ENCODE data around the gene ZNF611. TPM values are rescaled to one million over a fixed set of nuclear protein-coding genes. Genes with fewer than 3 reads are reported as not detected.

The ZNF611 gene
- total and polyA plus RNA-seq, 2 of the 13 experiments (the other 11 are each of a cell fraction or from before 2014, with no cell fraction given) = 2.7 to 4.1 TPM

DNA sequence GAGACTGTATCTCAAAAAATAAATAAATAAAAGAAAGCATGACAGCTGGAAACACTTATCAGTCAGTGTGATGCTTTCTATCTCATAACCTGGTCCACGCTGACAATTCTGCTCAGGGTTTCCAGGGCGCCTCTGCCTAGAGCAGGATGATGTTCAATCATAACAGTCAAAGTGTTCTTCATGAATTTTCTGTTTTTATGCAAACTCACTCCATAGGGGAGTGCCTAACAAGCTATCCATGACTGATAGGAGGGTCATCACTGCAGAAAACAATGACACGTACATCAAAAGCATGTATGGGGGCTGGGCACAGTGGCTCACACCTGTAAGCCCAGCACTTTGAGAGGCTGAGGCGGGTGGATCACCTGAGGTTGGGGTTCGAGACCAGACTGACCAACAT, 55.2 kb downstream of the ZNF611 start:
- Histone ChIP-seq H3K4me2 (ENCODE audit: low read depth, low read length) (no peak overlapping the region), H3K9ac (ENCODE audit: insufficient read depth, low read depth, low read length) (no peak overlapping the region), H2AFZ (ENCODE audit: low read length) (no peak overlapping the region), H3K27ac (ENCODE audit: extremely low read length, insufficient read depth, low read length) (no peak overlapping the region), H3K79me2 (ENCODE audit: insufficient read depth, low read length) (peaks cover 23% of the 10 kb centered on the region), H3K4me1 (ENCODE audit: insufficient read depth, low read length) (peaks cover 17% of the 10 kb centered on the region), H3K4me3 (replicated peaks in 1 of 3; ENCODE audit: insufficient read depth in 1 of 3, low read depth in 2 of 3, low read length in 3 of 3) (no peak overlapping the region), H3K36me3 (replicated peaks in 1 of 2; ENCODE audit: control insufficient read depth in 1 of 2, insufficient read depth in 2 of 2, low read length in 2 of 2) (peaks cover 0 to 5% of the 10 kb centered on the region in 2 experiments; a peak in 2 of 5 replicates), H3K9me3 (ENCODE audit: low read length) (peaks cover 43% of the 10 kb centered on the region; the same call in 1 of the 2 replicates), H3K27me3 (ENCODE audit: control insufficient read depth in 1 of 2, insufficient read depth in 2 of 2, low read length in 2 of 2) (no peaks in the 10 kb centered on the region), H4K20me1 (ENCODE audit: insufficient read depth, low read length) (no peaks in the 10 kb centered on the region)
- POLR2A ChIA-PET = interaction anchor here (0.6 kb wide), 1 partner anchor 146 kb away, joined by 6 read pairs; no protein-coding TSS in a partner anchor
- BruUV-seq (replicated peaks) = no TSS peak
- in situ Hi-C loops (cut with HindIII; ENCODE audit: extremely low pct_ligation_motif_present, low pct_unique_long_range_greater_than_20kb) = no loop called here
- ATAC-seq (no peak), FAIRE-seq (no peak), DNase-seq (ENCODE audit: low spot score) (no peak)
- TF ChIP-seq HDAC2 (CRISPR knock-in tag; IDR thresholded peaks at IDR 0.05) = no peak
- TF ChIP-seq PTBP1 (IDR thresholded peaks at IDR 0.05; ENCODE audit: low read depth, low read length, poor library complexity, severe bottlenecking) = no peak
- TF ChIP-seq BRD4 (CRISPR knock-in tag; IDR thresholded peaks at IDR 0.05) = no peak
- TF ChIP-seq, protein P1, sequence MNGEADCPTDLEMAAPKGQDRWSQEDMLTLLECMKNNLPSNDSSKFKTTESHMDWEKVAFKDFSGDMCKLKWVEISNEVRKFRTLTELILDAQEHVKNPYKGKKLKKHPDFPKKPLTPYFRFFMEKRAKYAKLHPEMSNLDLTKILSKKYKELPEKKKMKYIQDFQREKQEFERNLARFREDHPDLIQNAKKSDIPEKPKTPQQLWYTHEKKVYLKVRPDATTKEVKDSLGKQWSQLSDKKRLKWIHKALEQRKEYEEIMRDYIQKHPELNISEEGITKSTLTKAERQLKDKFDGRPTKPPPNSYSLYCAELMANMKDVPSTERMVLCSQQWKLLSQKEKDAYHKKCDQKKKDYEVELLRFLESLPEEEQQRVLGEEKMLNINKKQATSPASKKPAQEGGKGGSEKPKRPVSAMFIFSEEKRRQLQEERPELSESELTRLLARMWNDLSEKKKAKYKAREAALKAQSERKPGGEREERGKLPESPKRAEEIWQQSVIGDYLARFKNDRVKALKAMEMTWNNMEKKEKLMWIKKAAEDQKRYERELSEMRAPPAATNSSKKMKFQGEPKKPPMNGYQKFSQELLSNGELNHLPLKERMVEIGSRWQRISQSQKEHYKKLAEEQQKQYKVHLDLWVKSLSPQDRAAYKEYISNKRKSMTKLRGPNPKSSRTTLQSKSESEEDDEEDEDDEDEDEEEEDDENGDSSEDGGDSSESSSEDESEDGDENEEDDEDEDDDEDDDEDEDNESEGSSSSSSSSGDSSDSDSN (CRISPR knock-in tag; IDR thresholded peaks at IDR 0.05) = no peak
- no peak for TF ChIP-seq THAP11 (CRISPR knock-in tag; IDR thresholded peaks at IDR 0.05)
- TF ChIP-seq SRSF4 (IDR thresholded peaks at IDR 0.05; ENCODE audit: low read depth, low read length, poor library complexity, severe bottlenecking) = no peak
- TF ChIP-seq CCDC6 (CRISPR knock-in tag; IDR thresholded peaks at IDR 0.05) = no peak
- TF ChIP-seq, protein P2, sequence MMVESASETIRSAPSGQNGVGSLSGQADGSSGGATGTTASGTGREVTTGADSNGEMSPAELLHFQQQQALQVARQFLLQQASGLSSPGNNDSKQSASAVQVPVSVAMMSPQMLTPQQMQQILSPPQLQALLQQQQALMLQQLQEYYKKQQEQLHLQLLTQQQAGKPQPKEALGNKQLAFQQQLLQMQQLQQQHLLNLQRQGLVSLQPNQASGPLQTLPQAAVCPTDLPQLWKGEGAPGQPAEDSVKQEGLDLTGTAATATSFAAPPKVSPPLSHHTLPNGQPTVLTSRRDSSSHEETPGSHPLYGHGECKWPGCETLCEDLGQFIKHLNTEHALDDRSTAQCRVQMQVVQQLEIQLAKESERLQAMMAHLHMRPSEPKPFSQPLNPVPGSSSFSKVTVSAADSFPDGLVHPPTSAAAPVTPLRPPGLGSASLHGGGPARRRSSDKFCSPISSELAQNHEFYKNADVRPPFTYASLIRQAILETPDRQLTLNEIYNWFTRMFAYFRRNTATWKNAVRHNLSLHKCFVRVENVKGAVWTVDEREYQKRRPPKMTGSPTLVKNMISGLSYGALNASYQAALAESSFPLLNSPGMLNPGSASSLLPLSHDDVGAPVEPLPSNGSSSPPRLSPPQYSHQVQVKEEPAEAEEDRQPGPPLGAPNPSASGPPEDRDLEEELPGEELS (CRISPR knock-in tag; IDR thresholded peaks at IDR 0.05) = no peak
- TF ChIP-seq SPEN (CRISPR knock-in tag; IDR thresholded peaks at IDR 0.05; ENCODE audit: low read depth) = no peak
- TF ChIP-seq GABPB1 (CRISPR knock-in tag; IDR thresholded peaks at IDR 0.05) = no peak
- no peak for TF ChIP-seq SIX4 (CRISPR knock-in tag; IDR thresholded peaks at IDR 0.05)
- TF ChIP-seq, protein P3, sequence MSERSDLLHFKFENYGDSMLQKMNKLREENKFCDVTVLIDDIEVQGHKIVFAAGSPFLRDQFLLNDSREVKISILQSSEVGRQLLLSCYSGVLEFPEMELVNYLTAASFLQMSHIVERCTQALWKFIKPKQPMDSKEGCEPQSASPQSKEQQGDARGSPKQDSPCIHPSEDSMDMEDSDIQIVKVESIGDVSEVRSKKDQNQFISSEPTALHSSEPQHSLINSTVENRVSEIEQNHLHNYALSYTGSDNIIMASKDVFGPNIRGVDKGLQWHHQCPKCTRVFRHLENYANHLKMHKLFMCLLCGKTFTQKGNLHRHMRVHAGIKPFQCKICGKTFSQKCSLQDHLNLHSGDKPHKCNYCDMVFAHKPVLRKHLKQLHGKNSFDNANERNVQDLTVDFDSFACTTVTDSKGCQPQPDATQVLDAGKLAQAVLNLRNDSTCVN (CRISPR knock-in tag; IDR thresholded peaks at IDR 0.05; ENCODE audit: borderline replicate concordance) = no peak
- intact Hi-C loops (cut with micrococcal nuclease; ENCODE audit: unreplicated experiment) = no loop called here
- 53% methylated on average over 5 of the region's 5 CpGs for WGBS (ENCODE audit: low lambda C conversion rate)
- CTCF ChIA-PET (ENCODE audit: low intra/inter-chr PET ratio, low total read pairs) = no interaction called here

Data from HepG2 (cell line).